HL-60/S4 treated with retinoic acid at 250 ng/mL for 4 days and 3 days (cell line): ENCODE data around the gene PRKG2.

Source experiments
- in situ Hi-C: fragments of 300-500 bp; cut with MboI; formaldehyde crosslinking; loops from 2 replicates; pipeline ENCODE4 v1.7.0; 2022; ENCODE audit warnings: low sequenced_read_pairs

PRKG2 gene

GRCh38 chr4:81106150-81106549 is 108.9 kb downstream of the PRKG2 start:
- in situ Hi-C loops, result no loop called here

GRCh38 chr4:81102107-81102506 is 112.9 kb downstream of the PRKG2 start:
- in situ Hi-C loops, result no loop called here

- in situ Hi-C loops, result no loop called here
These were observed 118.5 kb downstream of the PRKG2 start for GRCh38 chr4:81096566-81096965.

GRCh38 chr4:81095389-81095788 is 119.6 kb downstream of the PRKG2 start:
- in situ Hi-C loops, result no loop called here

GRCh38 chr4:81093720-81094401 is 121.2 kb downstream of the PRKG2 start:
- in situ Hi-C loops, result no loop called here

- in situ Hi-C loops, result no loop called here
These were observed 129.0 kb downstream of the PRKG2 start for GRCh38 chr4:81085979-81086378.

GRCh38 chr4:81085291-81085690 is 129.7 kb downstream of the PRKG2 start:
- in situ Hi-C loops, result no loop called here

GRCh38 chr4:81084634-81085033 is 130.4 kb downstream of the PRKG2 start:
- in situ Hi-C loops, result no loop called here

- in situ Hi-C loops, result no loop called here
These were observed 131.0 kb downstream of the PRKG2 start for GRCh38 chr4:81084029-81084428.

GRCh38 chr4:81081156-81081555 is 133.9 kb downstream of the PRKG2 start:
- in situ Hi-C loops, result no loop called here

GRCh38 chr4:81071013-81071412 is 144.0 kb downstream of the PRKG2 start:
- in situ Hi-C loops, result no loop called here

GRCh38 chr4:81069706-81070331 is 145.2 kb downstream of the PRKG2 start:
- in situ Hi-C loops, result no loop called here

- in situ Hi-C loops, result no loop called here
These were observed 149.6 kb downstream of the PRKG2 start for GRCh38 chr4:81065446-81065845.

GRCh38 chr4:81062001-81062400 is 153.0 kb downstream of the PRKG2 start:
- in situ Hi-C loops, result no loop called here

- in situ Hi-C loops, result no loop called here
These were observed 153.7 kb downstream of the PRKG2 start for GRCh38 chr4:81061344-81061730.

- in situ Hi-C loops, result no loop called here
These were observed 154.3 kb downstream of the PRKG2 start for GRCh38 chr4:81060587-81061343.

- in situ Hi-C loops, result no loop called here
These were observed 156.4 kb downstream of the PRKG2 start for GRCh38 chr4:81058621-81059020.

- in situ Hi-C loops, result no loop called here
These were observed 162.6 kb downstream of the PRKG2 start for GRCh38 chr4:81052119-81053068.

GRCh38 chr4:81049907-81050306 is 165.1 kb downstream of the PRKG2 start:
- in situ Hi-C loops, result no loop called here

GRCh38 chr4:81049330-81049729 is 165.7 kb downstream of the PRKG2 start:
- in situ Hi-C loops, result no loop called here
